Peyer's patch (tissue), 4 donors: ENCODE measurements around the gene ARHGAP26.

ENCODE experiments used
- POLR2A ChIP-seq, 2 donors: fragments of 450-650 bp; IDR thresholded peaks; one replicate each; pipeline ENCODE4 v1.5.1; 2017; ENCODE audit warnings: antibody characterized with exemption in 2 of 2, mild to moderate bottlenecking in 2 of 2, moderate library complexity in 2 of 2
- TF ChIP-seq, protein P1 (sequence below), 6 experiments: fragments of 450-650 bp in 4 of 6; fragments of 200-600 bp in 2 of 6; sonication (generic) in 1 of 6; IDR thresholded peaks; one replicate each; pipeline ENCODE4 v1.5.1; 2017 to 2019; ENCODE audit warnings: antibody characterized with exemption in 6 of 6, mild to moderate bottlenecking in 3 of 6, moderate library complexity in 1 of 6

DNA sequence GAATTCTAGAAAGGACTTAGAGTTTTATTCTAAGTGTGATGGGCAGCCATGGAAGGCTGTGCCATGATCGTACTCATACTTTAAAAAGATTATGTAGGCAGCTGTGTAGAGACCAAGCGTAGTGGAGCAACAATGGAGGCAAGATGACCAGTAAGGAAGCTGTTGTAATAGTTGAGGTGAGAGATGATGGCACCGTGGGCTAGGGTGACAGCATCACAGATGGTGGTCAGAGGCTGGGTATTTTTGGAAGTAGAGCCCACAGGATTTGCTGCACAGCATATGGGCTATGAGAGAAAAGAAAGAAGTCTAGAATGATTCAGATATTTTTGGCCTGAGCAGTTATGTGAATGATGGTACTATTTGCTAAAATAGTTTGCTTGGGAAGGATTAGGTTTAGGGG, 7.7 kb downstream of the ARHGAP26 start:
- TF ChIP-seq, protein P1, sequence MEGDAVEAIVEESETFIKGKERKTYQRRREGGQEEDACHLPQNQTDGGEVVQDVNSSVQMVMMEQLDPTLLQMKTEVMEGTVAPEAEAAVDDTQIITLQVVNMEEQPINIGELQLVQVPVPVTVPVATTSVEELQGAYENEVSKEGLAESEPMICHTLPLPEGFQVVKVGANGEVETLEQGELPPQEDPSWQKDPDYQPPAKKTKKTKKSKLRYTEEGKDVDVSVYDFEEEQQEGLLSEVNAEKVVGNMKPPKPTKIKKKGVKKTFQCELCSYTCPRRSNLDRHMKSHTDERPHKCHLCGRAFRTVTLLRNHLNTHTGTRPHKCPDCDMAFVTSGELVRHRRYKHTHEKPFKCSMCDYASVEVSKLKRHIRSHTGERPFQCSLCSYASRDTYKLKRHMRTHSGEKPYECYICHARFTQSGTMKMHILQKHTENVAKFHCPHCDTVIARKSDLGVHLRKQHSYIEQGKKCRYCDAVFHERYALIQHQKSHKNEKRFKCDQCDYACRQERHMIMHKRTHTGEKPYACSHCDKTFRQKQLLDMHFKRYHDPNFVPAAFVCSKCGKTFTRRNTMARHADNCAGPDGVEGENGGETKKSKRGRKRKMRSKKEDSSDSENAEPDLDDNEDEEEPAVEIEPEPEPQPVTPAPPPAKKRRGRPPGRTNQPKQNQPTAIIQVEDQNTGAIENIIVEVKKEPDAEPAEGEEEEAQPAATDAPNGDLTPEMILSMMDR (IDR thresholded peaks at IDR 0.05), result no peak
- no peak for TF ChIP-seq POLR2A (IDR thresholded peaks at IDR 0.05)
